Adipose tissue (tissue), 3 donors: Measurements from ENCODE around the gene FBN2. TPM values are rescaled to one million over a fixed set of nuclear protein-coding genes. Genes with fewer than 3 reads are reported as not detected.
"Not testable (repeated sequence)": the region's sequence is repeated elsewhere in the genome, so short reads cannot be mapped to it uniquely, and the experiment has no call there.

ENCODE experiments used
- H3K27ac ChIP-seq: one replicate; pipeline ENCODE4 v1.5.1; 2013; ENCODE audit warnings: low read depth, low read length
- WGBS, 3 donors: extraction: QIAGEN DNeasy Blood & Tissue Kit; methylation state at CpG; one replicate each; pipeline ENCODE4 v1.1.7; 2013; 5-methylcytosine and 5-hydroxymethylcytosine counted together
- polyA plus RNA-seq, 3 donors: library from polyadenylated mRNA; stranded (reverse); fragments of 200-250 nt; gene quantifications; one replicate each; pipeline ENCODE4 v1.2.3, GENCODE V29; 2013
- donor health status: healthy with polysubstance abuse.
- donor health status: Bipolar disorder and iron deficiency.
- donor health status: healthy.

FBN2 gene
- polyA plus RNA-seq, 3 donors, result 0.01 to 0.15 (median 0.11) TPM

- H3K27ac ChIP-seq, result not testable (repeated sequence)
- WGBS, 3 donors, result 54 to 67% (median 62%) methylated on average over 3 of the region's 3 CpGs
Measured at GRCh38 chr5:128457147-128457915, 80.7 kb downstream of the FBN2 start.

GRCh38 chr5:128455841-128456361 is 82.1 kb downstream of the FBN2 start:
- no peak overlapping the region for H3K27ac ChIP-seq
- 72 to 81% (median 80%) methylated on average over 7 of the region's 7 CpGs for WGBS, 3 donors

GRCh38 chr5:128453121-128453520 is 84.9 kb downstream of the FBN2 start:
- no peak overlapping the region for H3K27ac ChIP-seq
- 53 to 76% (median 69%) methylated on average over 3 of the region's 3 CpGs for WGBS, 3 donors

GRCh38 chr5:128447224-128447623 is 90.8 kb downstream of the FBN2 start:
- H3K27ac ChIP-seq, result not testable (repeated sequence)
- 92 to 97% (median 94%) methylated on average over 10 of the region's 10 CpGs for WGBS, 3 donors

GRCh38 chr5:128441941-128442350 is 96.1 kb downstream of the FBN2 start:
- 55 to 72% (median 70%) methylated on average over 2 of the region's 2 CpGs for WGBS, 3 donors
- no peak overlapping the region for H3K27ac ChIP-seq

GRCh38 chr5:128441165-128441564 is 96.9 kb downstream of the FBN2 start:
- H3K27ac ChIP-seq, result no peak overlapping the region
- WGBS, 3 donors, result 73 to 100% (median 95%) methylated on average over 2 of the region's 2 CpGs

GRCh38 chr5:128436749-128437188 is 101.3 kb downstream of the FBN2 start:
- H3K27ac ChIP-seq, result no peak overlapping the region

GRCh38 chr5:128435861-128436260 is 102.2 kb downstream of the FBN2 start:
- 59 to 85% (median 84%) methylated on average over 4 of the region's 4 CpGs for WGBS, 3 donors
- no peak overlapping the region for H3K27ac ChIP-seq

More at GRCh38 chr5:128436749-128437188, 101.3 kb downstream of the FBN2 start:
- 83 to 89% (median 88%) methylated on average over 4 of the region's 4 CpGs for WGBS, 3 donors

GRCh38 chr5:128434993-128435392 is 103.1 kb downstream of the FBN2 start:
- no peak overlapping the region for H3K27ac ChIP-seq

- WGBS, 3 donors, result 90 to 94% (median 91%) methylated on average over 2 of the region's 2 CpGs
- H3K27ac ChIP-seq, result no peak overlapping the region
Measured at GRCh38 chr5:128432913-128433440, 105.1 kb downstream of the FBN2 start.

- 88 to 97% (median 91%) methylated on average over 1 of the region's 1 CpG for WGBS, 3 donors
- H3K27ac ChIP-seq, result no peak overlapping the region
Measured at GRCh38 chr5:128427921-128428320, 110.1 kb downstream of the FBN2 start.

- H3K27ac ChIP-seq, result no peak overlapping the region
- 57 to 83% (median 80%) methylated on average over 5 of the region's 5 CpGs for WGBS, 3 donors
Measured at GRCh38 chr5:128426090-128426534, 111.9 kb downstream of the FBN2 start.

GRCh38 chr5:128424646-128425045 is 113.4 kb downstream of the FBN2 start:
- no peak overlapping the region for H3K27ac ChIP-seq

- H3K27ac ChIP-seq, result no peak overlapping the region
Measured at GRCh38 chr5:128422612-128423011, 115.4 kb downstream of the FBN2 start.

- no peak overlapping the region for H3K27ac ChIP-seq
Measured at GRCh38 chr5:128414469-128414868, 123.6 kb downstream of the FBN2 start.

GRCh38 chr5:128413356-128413755 is 124.7 kb downstream of the FBN2 start:
- 39 to 48% (median 43%) methylated on average over 2 of the region's 2 CpGs for WGBS, 3 donors
- no peak overlapping the region for H3K27ac ChIP-seq

GRCh38 chr5:128412145-128412930 is 125.7 kb downstream of the FBN2 start:
- no peak overlapping the region for H3K27ac ChIP-seq

GRCh38 chr5:128409166-128409800 is 128.8 kb downstream of the FBN2 start:
- H3K27ac ChIP-seq, result no peak overlapping the region

More at GRCh38 chr5:128412145-128412930, 125.7 kb downstream of the FBN2 start:
- 51 to 86% (median 83%) methylated on average over 1 of the region's 1 CpG for WGBS, 3 donors

GRCh38 chr5:128408622-128409021 is 129.4 kb downstream of the FBN2 start:
- WGBS, 3 donors, result 86 to 92% (median 87%) methylated on average over 5 of the region's 5 CpGs
- H3K27ac ChIP-seq, result no peak overlapping the region
